ENCODE measurements around the gene PSPN. TPM values are rescaled to one million over a fixed set of nuclear protein-coding genes. Genes with fewer than 3 reads are reported as not detected.

Gene PSPN
- total RNA-seq, 1 experiment from 2014 or later: 1.6 TPM

DNA sequence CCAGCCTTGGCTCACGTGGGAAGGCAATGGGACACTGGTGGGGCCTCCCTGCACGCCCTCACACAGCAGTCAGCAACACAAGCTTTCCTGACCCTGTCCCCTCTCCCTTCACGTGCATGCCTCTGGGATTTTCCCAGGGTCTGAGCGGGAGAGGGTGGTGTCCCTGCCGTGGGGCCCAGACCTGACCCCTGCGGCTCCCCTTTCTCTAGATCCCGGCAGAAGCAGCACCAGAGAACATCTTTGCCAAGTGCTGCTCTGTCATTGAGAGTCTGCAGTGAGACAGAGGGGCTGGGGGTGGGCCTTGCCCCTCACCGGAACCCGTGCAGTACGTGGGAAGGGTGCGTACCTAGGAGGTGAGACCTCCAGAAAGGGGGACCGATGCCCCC is 36.3 kb upstream of the PSPN start:
- ChIA-PET CTCF (no interaction called here), POLR2A (no interaction called here)
- H3K9me3 ChIP-seq (ENCODE audit: control insufficient read depth, insufficient read depth, low read depth, low read length): no peaks in the 10 kb centered on the region
- no peaks in the 10 kb centered on the region; the same call in 1 of the 2 replicates for H3K36me3 ChIP-seq (ENCODE audit: control insufficient read depth, insufficient read depth, low read length)
- H3K4me1 ChIP-seq (ENCODE audit: control insufficient read depth, insufficient read depth, low read length): no peaks in the 10 kb centered on the region
- H3K4me3 ChIP-seq (ENCODE audit: low read depth in 2 of 2, low read length in 2 of 2): no peak overlapping the region
- intact Hi-C loops (cut with micrococcal nuclease; ENCODE audit: unreplicated experiment): no loop called here
- peak; percentile 57 for ATAC-seq
- H3K27me3 ChIP-seq (ENCODE audit: control insufficient read depth, insufficient read depth, low read length): no peaks in the 10 kb centered on the region
- no peak for DNase-seq (ENCODE audit: low read depth, low spot score)
- H3K27ac ChIP-seq (ENCODE audit: low read length): no peak overlapping the region
- in situ Hi-C loops (cut with HindIII; ENCODE audit: low pct_unique_long_range_greater_than_20kb, low sequenced_read_pairs): no loop called here
- TF ChIP-seq POLR2AphosphoS5 (IDR thresholded peaks at IDR 0.05; ENCODE audit: low read depth, low read length) (no peak), TCF7L2 (IDR thresholded peaks at IDR 0.05; ENCODE audit: low read depth, low read length) (no peak), CTCF (IDR thresholded peaks at IDR 0.05) (no peak), SIN3A (IDR thresholded peaks at IDR 0.05; ENCODE audit: borderline replicate concordance, insufficient read depth, low read depth, low read length) (no peak)
- TF ChIP-seq, protein P1, sequence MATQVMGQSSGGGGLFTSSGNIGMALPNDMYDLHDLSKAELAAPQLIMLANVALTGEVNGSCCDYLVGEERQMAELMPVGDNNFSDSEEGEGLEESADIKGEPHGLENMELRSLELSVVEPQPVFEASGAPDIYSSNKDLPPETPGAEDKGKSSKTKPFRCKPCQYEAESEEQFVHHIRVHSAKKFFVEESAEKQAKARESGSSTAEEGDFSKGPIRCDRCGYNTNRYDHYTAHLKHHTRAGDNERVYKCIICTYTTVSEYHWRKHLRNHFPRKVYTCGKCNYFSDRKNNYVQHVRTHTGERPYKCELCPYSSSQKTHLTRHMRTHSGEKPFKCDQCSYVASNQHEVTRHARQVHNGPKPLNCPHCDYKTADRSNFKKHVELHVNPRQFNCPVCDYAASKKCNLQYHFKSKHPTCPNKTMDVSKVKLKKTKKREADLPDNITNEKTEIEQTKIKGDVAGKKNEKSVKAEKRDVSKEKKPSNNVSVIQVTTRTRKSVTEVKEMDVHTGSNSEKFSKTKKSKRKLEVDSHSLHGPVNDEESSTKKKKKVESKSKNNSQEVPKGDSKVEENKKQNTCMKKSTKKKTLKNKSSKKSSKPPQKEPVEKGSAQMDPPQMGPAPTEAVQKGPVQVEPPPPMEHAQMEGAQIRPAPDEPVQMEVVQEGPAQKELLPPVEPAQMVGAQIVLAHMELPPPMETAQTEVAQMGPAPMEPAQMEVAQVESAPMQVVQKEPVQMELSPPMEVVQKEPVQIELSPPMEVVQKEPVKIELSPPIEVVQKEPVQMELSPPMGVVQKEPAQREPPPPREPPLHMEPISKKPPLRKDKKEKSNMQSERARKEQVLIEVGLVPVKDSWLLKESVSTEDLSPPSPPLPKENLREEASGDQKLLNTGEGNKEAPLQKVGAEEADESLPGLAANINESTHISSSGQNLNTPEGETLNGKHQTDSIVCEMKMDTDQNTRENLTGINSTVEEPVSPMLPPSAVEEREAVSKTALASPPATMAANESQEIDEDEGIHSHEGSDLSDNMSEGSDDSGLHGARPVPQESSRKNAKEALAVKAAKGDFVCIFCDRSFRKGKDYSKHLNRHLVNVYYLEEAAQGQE (IDR thresholded peaks at IDR 0.05; ENCODE audit: insufficient read depth in 1 of 2, low read depth in 2 of 2, low read length in 1 of 2): no peak
- no TSS peak for BruUV-seq (replicated peaks)

GRCh38 chr19:6409346-6409745 is 33.6 kb upstream of the PSPN start:
- ChIA-PET POLR2A (interaction anchor here (0.6 kb wide), 1 partner anchor 91 kb away, joined by 4 read pairs; no protein-coding TSS in a partner anchor), CTCF (no interaction called here)
- no peak for ATAC-seq
- Histone ChIP-seq H3K4me1 (ENCODE audit: control insufficient read depth, insufficient read depth, low read length) (no peaks in the 10 kb centered on the region), H3K36me3 (ENCODE audit: control insufficient read depth, insufficient read depth, low read length) (no peaks in the 10 kb centered on the region), H3K27ac (ENCODE audit: low read length) (no peak overlapping the region), H3K27me3 (ENCODE audit: control insufficient read depth, insufficient read depth, low read length) (no peaks in the 10 kb centered on the region), H3K9me3 (ENCODE audit: control insufficient read depth, insufficient read depth, low read depth, low read length) (no peaks in the 10 kb centered on the region), H3K4me3 (ENCODE audit: low read depth in 2 of 2, low read length in 2 of 2) (no peak overlapping the region)
- no peak for DNase-seq (ENCODE audit: low read depth, low spot score)
- intact Hi-C loops (cut with micrococcal nuclease; ENCODE audit: unreplicated experiment): no loop called here
- no TSS peak for BruUV-seq (replicated peaks)
- TF ChIP-seq POLR2AphosphoS5 (IDR thresholded peaks at IDR 0.05; ENCODE audit: low read depth, low read length) (no peak), CTCF (IDR thresholded peaks at IDR 0.05) (no peak), SIN3A (IDR thresholded peaks at IDR 0.05; ENCODE audit: borderline replicate concordance, insufficient read depth, low read depth, low read length) (no peak), TCF7L2 (IDR thresholded peaks at IDR 0.05; ENCODE audit: low read depth, low read length) (no peak)
- TF ChIP-seq, protein P1 (IDR thresholded peaks at IDR 0.05; ENCODE audit: insufficient read depth in 1 of 2, low read depth in 2 of 2, low read length in 1 of 2): no peak
- in situ Hi-C loops (cut with HindIII; ENCODE audit: low pct_unique_long_range_greater_than_20kb, low sequenced_read_pairs): no loop called here

Data from Panc1 (cell line).